Measurements from ENCODE around the gene ATP11A. TPM values are rescaled to one million over a fixed set of nuclear protein-coding genes. Genes with fewer than 3 reads are reported as not detected.

The ATP11A gene
- total and polyA plus RNA-seq, 10 of the 15 experiments (the other 5 are each of a cell fraction or from before 2014, with no cell fraction given) = 1.4 to 69.6 (median 14.4) TPM

- no peak for ATAC-seq
- POLR2A ChIA-PET = interaction anchor here (0.6 kb wide), 1 partner anchor 870 kb away, joined by 3 read pairs; no protein-coding TSS in a partner anchor
- Histone ChIP-seq H3K27ac (ENCODE audit: control insufficient read depth, insufficient read depth) (no peak overlapping the region), H3K4me2 (ENCODE audit: control insufficient read depth, insufficient read depth) (no peak overlapping the region), H3K36me3 (ENCODE audit: control insufficient read depth in 2 of 2, insufficient read depth in 2 of 2, low read length in 1 of 2) (no peaks in the 10 kb centered on the region), H4K20me1 (ENCODE audit: control insufficient read depth, insufficient read depth) (no peaks in the 10 kb centered on the region), H3K79me2 (ENCODE audit: control insufficient read depth, insufficient read depth, low read length) (no peaks in the 10 kb centered on the region), H3K9ac (ENCODE audit: control insufficient read depth, insufficient read depth, low read length) (no peak overlapping the region), H3K4me3 (no peak overlapping the region), H3K4me1 (ENCODE audit: control insufficient read depth, insufficient read depth, low read length) (no peaks in the 10 kb centered on the region), H2AFZ (ENCODE audit: control insufficient read depth, low read depth, low read length) (no peak overlapping the region), H3K9me3 (replicated peaks; ENCODE audit: control insufficient read depth, insufficient read depth, low read length) (no peaks in the 10 kb centered on the region), H3K27me3 (replicated peaks in 1 of 2; ENCODE audit: control insufficient read depth in 2 of 2, insufficient read depth in 2 of 2, low read length in 1 of 2) (peaks cover 0 to 2% of the 10 kb centered on the region in 2 experiments; a peak in 2 of 4 replicates)
- in situ Hi-C loops (cut with MboI) = no loop called here
- RAD21 ChIA-PET (ENCODE audit: unreplicated experiment) = no interaction called here
- CTCF ChIA-PET = interaction anchor here (0.6 to 1.5 kb wide), 2 partner anchors 10 to 416 kb away, joined by 4 to 5 read pairs; no protein-coding TSS in a partner anchor
- no peak for DNase-seq (ENCODE audit: low read depth, low spot score)
- whole genome bisulfite sequencing (ENCODE audit: insufficient coverage, insufficient replicate concordance, low lambda C conversion rate, missing lambda C conversion rate) = 34% methylated on average over 9 of the region's 9 CpGs
- FAIRE-seq = no peak
- BruUV-seq (replicated peaks) = no TSS peak
- SMC1A ChIA-PET (ENCODE audit: uncharacterized antibody, unreplicated experiment) = no interaction called here
- intact Hi-C loops (cut with micrococcal nuclease; ENCODE audit: unreplicated experiment) = no loop called here
- TF ChIP-seq ZBTB33 (IDR thresholded peaks at IDR 0.05) (no peak), MAX (IDR thresholded peaks at IDR 0.05; ENCODE audit: low read depth, low read length) (no peak), KDM1A (IDR thresholded peaks at IDR 0.05; ENCODE audit: borderline replicate concordance) (no peak), FOXK2 (IDR thresholded peaks at IDR 0.05) (no peak), IRF4 (IDR thresholded peaks at IDR 0.05; ENCODE audit: low read depth, low read length) (no peak), LARP7 (IDR thresholded peaks at IDR 0.05) (no peak), E2F8 (IDR thresholded peaks at IDR 0.05; ENCODE audit: low read depth, partially characterized antibody) (no peak), PAX5 (IDR thresholded peaks at IDR 0.05; ENCODE audit: borderline replicate concordance, low read depth, low read length) (no peak), MEF2A (IDR thresholded peaks at IDR 0.05; ENCODE audit: insufficient read depth, low read depth, low read length) (no peak), TAF1 (IDR thresholded peaks at IDR 0.05; ENCODE audit: borderline replicate concordance, low read depth, low read length) (no peak), SRF (IDR thresholded peaks at IDR 0.05; ENCODE audit: low read depth in 2 of 2, low read length in 2 of 2) (no peak), NR2C1 (IDR thresholded peaks at IDR 0.05) (no peak), BHLHE40 (IDR thresholded peaks at IDR 0.05; ENCODE audit: borderline replicate concordance in 1 of 2, low read depth in 2 of 2, low read length in 1 of 2) (no peak), CBX3 (IDR thresholded peaks at IDR 0.05; ENCODE audit: borderline replicate concordance, low read depth) (no peak), SREBF1 (IDR thresholded peaks at IDR 0.05; ENCODE audit: low read length) (no peak)
- TF ChIP-seq, protein P1, sequence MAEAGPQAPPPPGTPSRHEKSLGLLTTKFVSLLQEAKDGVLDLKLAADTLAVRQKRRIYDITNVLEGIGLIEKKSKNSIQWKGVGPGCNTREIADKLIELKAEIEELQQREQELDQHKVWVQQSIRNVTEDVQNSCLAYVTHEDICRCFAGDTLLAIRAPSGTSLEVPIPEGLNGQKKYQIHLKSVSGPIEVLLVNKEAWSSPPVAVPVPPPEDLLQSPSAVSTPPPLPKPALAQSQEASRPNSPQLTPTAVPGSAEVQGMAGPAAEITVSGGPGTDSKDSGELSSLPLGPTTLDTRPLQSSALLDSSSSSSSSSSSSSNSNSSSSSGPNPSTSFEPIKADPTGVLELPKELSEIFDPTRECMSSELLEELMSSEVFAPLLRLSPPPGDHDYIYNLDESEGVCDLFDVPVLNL (IDR thresholded peaks at IDR 0.05; ENCODE audit: low read depth, low read length) = no peak
Observed at GRCh38 chr13:112932971-112933370, 243.1 kb downstream of the ATP11A start.

Measured in GM12878 (cell line).